ENCODE results near the gene IGFBP6. TPM values are rescaled to one million over a fixed set of nuclear protein-coding genes. Genes with fewer than 3 reads are reported as not detected.
"Not testable (repeated sequence)": the region's sequence is repeated elsewhere in the genome, so short reads cannot be mapped to it uniquely, and the experiment has no call there.

Gene IGFBP6
- total RNA-seq, 8 experiments from 2014 or later: 0.41 to 480 (median 1.9) TPM

- no peak for ATAC-seq (replicated peaks in 6 of 8)
- in situ Hi-C loops (cut with MboI; ENCODE audit: low pct_unique_long_range_greater_than_20kb in 2 of 9, low sequenced_read_pairs in 9 of 9, unreplicated experiment in 9 of 9): no loop called here
- Histone ChIP-seq H3K27ac (no peak overlapping the region), H3K4me3 (no peak overlapping the region), H3K4me1 (replicated peaks in 1 of 2) (peaks cover 11 to 14% of the 10 kb centered on the region in 2 donors)
- WGBS, 10 experiments: 17 to 89% (median 56%) methylated on average over 1 to 2 of the region's 2 CpGs
Measured at GRCh38 chr12:53082637-53083175, 14.8 kb upstream of the IGFBP6 start.

GRCh38 chr12:53086361-53086760, 11.1 kb upstream of the IGFBP6 start:
- in situ Hi-C loops (cut with MboI; ENCODE audit: low pct_unique_long_range_greater_than_20kb in 2 of 9, low sequenced_read_pairs in 9 of 9, unreplicated experiment in 9 of 9): no loop called here
- WGBS, 10 experiments: 14 to 100% (median 93%) methylated on average over 1 to 3 of the region's 3 CpGs; no CpG with 5 or more reads in 4 of the 10 experiments
- Histone ChIP-seq H3K4me3 (no peak overlapping the region), H3K27ac (no peak overlapping the region), H3K4me1 (replicated peaks in 1 of 2) (no peaks in the 10 kb centered on the region)
- no peak for ATAC-seq (replicated peaks in 6 of 8)

GRCh38 chr12:53090105-53090504, 7.4 kb upstream of the IGFBP6 start:
- in situ Hi-C loops (cut with MboI; ENCODE audit: low pct_unique_long_range_greater_than_20kb in 2 of 9, low sequenced_read_pairs in 9 of 9, unreplicated experiment in 9 of 9): no loop called here
- 68 to 100% (median 85%) methylated on average over 1 to 6 of the region's 6 CpGs for WGBS, 10 experiments
- Histone ChIP-seq H3K27ac (no peak overlapping the region), H3K4me1 (replicated peaks in 1 of 2) (no peaks in the 10 kb centered on the region), H3K4me3 (no peak overlapping the region)
- ATAC-seq (replicated peaks in 6 of 8): no peak

GRCh38 chr12:53090554-53090953, 6.9 kb upstream of the IGFBP6 start:
- in situ Hi-C loops (cut with MboI; ENCODE audit: low pct_unique_long_range_greater_than_20kb in 2 of 9, low sequenced_read_pairs in 9 of 9, unreplicated experiment in 9 of 9): no loop called here
- no peak overlapping the region for H3K27ac ChIP-seq
- 0 to 50% (median 33%) methylated on average over 1 to 2 of the region's 2 CpGs; no CpG with 5 or more reads in 2 of the 10 experiments for WGBS, 10 experiments

GRCh38 chr12:53091756-53092155, 5.7 kb upstream of the IGFBP6 start:
- Histone ChIP-seq H3K4me3 (no peak overlapping the region), H3K4me1 (replicated peaks in 1 of 2) (peaks cover 0 to 1% of the 10 kb centered on the region in 2 donors), H3K27ac (no peak overlapping the region)
- WGBS, 10 experiments: 60 to 90% (median 80%) methylated on average over 1 to 5 of the region's 6 CpGs; no CpG with 5 or more reads in 2 of the 10 experiments
- ATAC-seq (replicated peaks in 6 of 8): no peak
- in situ Hi-C loops (cut with MboI; ENCODE audit: low pct_unique_long_range_greater_than_20kb in 2 of 9, low sequenced_read_pairs in 9 of 9, unreplicated experiment in 9 of 9): no loop called here

More at GRCh38 chr12:53090554-53090953, 6.9 kb upstream of the IGFBP6 start:
- no peak for ATAC-seq (replicated peaks in 6 of 8)
- no peak overlapping the region for H3K4me3 ChIP-seq
- H3K4me1 ChIP-seq (replicated peaks in 1 of 2): no peaks in the 10 kb centered on the region

GRCh38 chr12:53093777-53094393, 3.6 kb upstream of the IGFBP6 start:
- no peak overlapping the region for H3K27ac ChIP-seq
- no peak for ATAC-seq (replicated peaks in 6 of 8)
- H3K4me3 ChIP-seq: no peak overlapping the region
- peaks cover 2 to 11% of the 10 kb centered on the region in 2 donors for H3K4me1 ChIP-seq (replicated peaks in 1 of 2)
- in situ Hi-C loops (cut with MboI; ENCODE audit: low pct_unique_long_range_greater_than_20kb in 2 of 9, low sequenced_read_pairs in 9 of 9, unreplicated experiment in 9 of 9): no loop called here
- WGBS, 10 experiments: 20 to 100% (median 69%) methylated on average over 1 to 4 of the region's 6 CpGs; no CpG with 5 or more reads in 1 of the 10 experiments

- no peak overlapping the region for H3K4me3 ChIP-seq
- in situ Hi-C loops (cut with MboI; ENCODE audit: low pct_unique_long_range_greater_than_20kb in 2 of 9, low sequenced_read_pairs in 9 of 9, unreplicated experiment in 9 of 9): no loop called here
- WGBS, 10 experiments: 29 to 93% (median 73%) methylated on average over 1 to 5 of the region's 6 CpGs; no CpG with 5 or more reads in 3 of the 10 experiments
Measured at GRCh38 chr12:53094394-53094787, 3.1 kb upstream of the IGFBP6 start.

GRCh38 chr12:53094796-53095595, 2.5 kb upstream of the IGFBP6 start:
- H3K27ac ChIP-seq; in situ Hi-C loops (cut with MboI; ENCODE audit: low pct_unique_long_range_greater_than_20kb in 2 of 9, low sequenced_read_pairs in 9 of 9, unreplicated experiment in 9 of 9); H3K4me3 ChIP-seq; ATAC-seq (replicated peaks in 6 of 8): not testable (repeated sequence)
- peaks cover 2 to 16% of the 10 kb centered on the region in 2 donors for H3K4me1 ChIP-seq (replicated peaks in 1 of 2)
- 60 to 100% (median 81%) methylated on average over 1 to 3 of the region's 5 CpGs; no CpG with 5 or more reads in 2 of the 10 experiments for WGBS, 10 experiments

More at GRCh38 chr12:53094394-53094787, 3.1 kb upstream of the IGFBP6 start:
- no peak overlapping the region for H3K27ac ChIP-seq
- no peak for ATAC-seq (replicated peaks in 6 of 8)
- H3K4me1 ChIP-seq (replicated peaks in 1 of 2): peaks cover 2 to 16% of the 10 kb centered on the region in 2 donors

- WGBS, 10 experiments: 100% methylated on average over 1 of the region's 3 CpGs; no CpG with 5 or more reads in 9 of the 10 experiments
- ATAC-seq (replicated peaks in 6 of 8); H3K4me3 ChIP-seq; H3K27ac ChIP-seq; in situ Hi-C loops (cut with MboI; ENCODE audit: low pct_unique_long_range_greater_than_20kb in 2 of 9, low sequenced_read_pairs in 9 of 9, unreplicated experiment in 9 of 9): not testable (repeated sequence)
- H3K4me1 ChIP-seq (replicated peaks in 1 of 2): peaks cover 2 to 16% of the 10 kb centered on the region in 2 donors
Measured at GRCh38 chr12:53095596-53095895, 1.9 kb upstream of the IGFBP6 start.

GRCh38 chr12:53096089-53096741, 1.3 kb upstream of the IGFBP6 start:
- no peak overlapping the region for H3K4me3 ChIP-seq
- in situ Hi-C loops (cut with MboI; ENCODE audit: low pct_unique_long_range_greater_than_20kb in 2 of 9, low sequenced_read_pairs in 9 of 9, unreplicated experiment in 9 of 9): no loop called here
- no peak overlapping the region for H3K27ac ChIP-seq
- peaks cover 2 to 16% of the 10 kb centered on the region in 2 donors for H3K4me1 ChIP-seq (replicated peaks in 1 of 2)
- WGBS, 10 experiments: 0 to 93% (median 60%) methylated on average over 1 to 3 of the region's 11 CpGs; no CpG with 5 or more reads in 7 of the 10 experiments
- peak in 4 of 8 experiments; percentile 1 to 17 (median 8) for ATAC-seq (replicated peaks in 6 of 8)

- no peak overlapping the region for H3K27ac ChIP-seq
- in situ Hi-C loops (cut with MboI; ENCODE audit: low pct_unique_long_range_greater_than_20kb in 2 of 9, low sequenced_read_pairs in 9 of 9, unreplicated experiment in 9 of 9): no loop called here
- H3K4me3 ChIP-seq: no peak overlapping the region
Measured at GRCh38 chr12:53096759-53097158, 708 bp upstream of the IGFBP6 start.

GRCh38 chr12:53097207-53097563, 282 bp upstream of the IGFBP6 start:
- in situ Hi-C loops (cut with MboI; ENCODE audit: low pct_unique_long_range_greater_than_20kb in 2 of 9, low sequenced_read_pairs in 9 of 9, unreplicated experiment in 9 of 9): no loop called here
- H3K4me1 ChIP-seq (replicated peaks in 1 of 2): peaks cover 2 to 16% of the 10 kb centered on the region in 2 donors
- H3K27ac ChIP-seq: no peak overlapping the region
- H3K4me3 ChIP-seq: peak overlapping the region in 4 of 5 donors; percentile 24 to 37 (median 32)
- ATAC-seq (replicated peaks in 6 of 8): peak in 7 of 8 experiments; percentile 0 to 23 (median 13)
- WGBS, 10 experiments: 0 to 11% (median 0%) methylated on average over 1 to 4 of the region's 9 CpGs; no CpG with 5 or more reads in 5 of the 10 experiments

More at GRCh38 chr12:53096759-53097158, 708 bp upstream of the IGFBP6 start:
- peaks cover 2 to 16% of the 10 kb centered on the region in 2 donors for H3K4me1 ChIP-seq (replicated peaks in 1 of 2)
- no peak for ATAC-seq (replicated peaks in 6 of 8)
- WGBS, 10 experiments: 0 to 28% (median 13%) methylated on average over 2 to 3 of the region's 9 CpGs; no CpG with 5 or more reads in 7 of the 10 experiments

Measured in motor neuron (in vitro differentiated cells).